ENCODE data around the gene AUTS2. TPM values are rescaled to one million over a fixed set of nuclear protein-coding genes. Genes with fewer than 3 reads are reported as not detected.

The AUTS2 gene
- total RNA-seq, 1 experiment from 2014 or later = 50.0 TPM

DNA sequence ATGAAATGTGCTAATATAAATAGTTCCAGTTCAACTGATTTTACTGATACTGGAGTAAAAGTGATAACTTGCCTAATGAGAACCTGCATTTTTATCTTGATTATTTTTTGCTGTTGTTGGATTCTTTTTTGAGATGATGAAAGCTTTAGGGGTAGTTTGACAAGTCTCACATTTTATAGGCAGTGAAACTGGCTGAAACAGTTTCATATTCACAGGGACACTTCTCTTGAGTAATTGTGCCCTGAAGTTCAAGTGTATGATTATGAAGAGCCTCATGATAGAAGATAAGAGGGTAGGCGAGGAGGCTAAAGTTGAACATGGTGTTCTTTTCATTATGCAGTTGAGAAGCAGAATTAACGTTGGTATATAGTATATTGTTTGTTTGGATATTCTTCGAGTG is 5.1 kb downstream of the AUTS2 start:
- no peak overlapping the region for H3K27ac Mint-ChIP-seq
- CTCF ChIA-PET = no interaction called here
- peaks cover 8% of the 10 kb centered on the region; the same call in 1 of the 2 replicates for H3K27me3 Mint-ChIP-seq (ENCODE audit: low read depth)
- ATAC-seq = no peak
- DNase-seq (ENCODE audit: low spot score) = no peak
- TF ChIP-seq NR2C2 (CRISPR knock-in tag; IDR thresholded peaks at IDR 0.05) (no peak), RELA (CRISPR knock-in tag; IDR thresholded peaks at IDR 0.05; ENCODE audit: borderline replicate concordance) (no peak), GRHL2 (CRISPR knock-in tag; IDR thresholded peaks at IDR 0.05; ENCODE audit: insufficient replicate concordance, severe bottlenecking) (no peak), ZNF423 (CRISPR knock-in tag; IDR thresholded peaks at IDR 0.05) (no peak), EMX1 (CRISPR knock-in tag; IDR thresholded peaks at IDR 0.05) (no peak), RORB (CRISPR knock-in tag; IDR thresholded peaks at IDR 0.05) (no peak), ZNF317 (CRISPR knock-in tag; IDR thresholded peaks at IDR 0.05; ENCODE audit: borderline replicate concordance, low read depth) (no peak), ZNF425 (CRISPR knock-in tag; conservative IDR thresholded peaks at IDR 0.05) (no peak), ZNF219 (CRISPR knock-in tag; IDR thresholded peaks at IDR 0.05; ENCODE audit: borderline replicate concordance) (no peak), ZNF121 (CRISPR knock-in tag; IDR thresholded peaks at IDR 0.05) (no peak)
- TF ChIP-seq, protein P1, sequence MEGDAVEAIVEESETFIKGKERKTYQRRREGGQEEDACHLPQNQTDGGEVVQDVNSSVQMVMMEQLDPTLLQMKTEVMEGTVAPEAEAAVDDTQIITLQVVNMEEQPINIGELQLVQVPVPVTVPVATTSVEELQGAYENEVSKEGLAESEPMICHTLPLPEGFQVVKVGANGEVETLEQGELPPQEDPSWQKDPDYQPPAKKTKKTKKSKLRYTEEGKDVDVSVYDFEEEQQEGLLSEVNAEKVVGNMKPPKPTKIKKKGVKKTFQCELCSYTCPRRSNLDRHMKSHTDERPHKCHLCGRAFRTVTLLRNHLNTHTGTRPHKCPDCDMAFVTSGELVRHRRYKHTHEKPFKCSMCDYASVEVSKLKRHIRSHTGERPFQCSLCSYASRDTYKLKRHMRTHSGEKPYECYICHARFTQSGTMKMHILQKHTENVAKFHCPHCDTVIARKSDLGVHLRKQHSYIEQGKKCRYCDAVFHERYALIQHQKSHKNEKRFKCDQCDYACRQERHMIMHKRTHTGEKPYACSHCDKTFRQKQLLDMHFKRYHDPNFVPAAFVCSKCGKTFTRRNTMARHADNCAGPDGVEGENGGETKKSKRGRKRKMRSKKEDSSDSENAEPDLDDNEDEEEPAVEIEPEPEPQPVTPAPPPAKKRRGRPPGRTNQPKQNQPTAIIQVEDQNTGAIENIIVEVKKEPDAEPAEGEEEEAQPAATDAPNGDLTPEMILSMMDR (IDR thresholded peaks at IDR 0.05) = no peak
- TF ChIP-seq, protein P2, sequence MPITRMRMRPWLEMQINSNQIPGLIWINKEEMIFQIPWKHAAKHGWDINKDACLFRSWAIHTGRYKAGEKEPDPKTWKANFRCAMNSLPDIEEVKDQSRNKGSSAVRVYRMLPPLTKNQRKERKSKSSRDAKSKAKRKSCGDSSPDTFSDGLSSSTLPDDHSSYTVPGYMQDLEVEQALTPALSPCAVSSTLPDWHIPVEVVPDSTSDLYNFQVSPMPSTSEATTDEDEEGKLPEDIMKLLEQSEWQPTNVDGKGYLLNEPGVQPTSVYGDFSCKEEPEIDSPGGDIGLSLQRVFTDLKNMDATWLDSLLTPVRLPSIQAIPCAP (CRISPR knock-in tag; IDR thresholded peaks at IDR 0.05) = no peak
- no peak overlapping the region for H3K4me3 Mint-ChIP-seq
- POLR2A ChIA-PET = no interaction called here
- no peaks in the 10 kb centered on the region for H3K9me3 Mint-ChIP-seq
- H3K4me1 Mint-ChIP-seq = peaks cover 3% of the 10 kb centered on the region
- H3K36me3 Mint-ChIP-seq = no peaks in the 10 kb centered on the region

DNA sequence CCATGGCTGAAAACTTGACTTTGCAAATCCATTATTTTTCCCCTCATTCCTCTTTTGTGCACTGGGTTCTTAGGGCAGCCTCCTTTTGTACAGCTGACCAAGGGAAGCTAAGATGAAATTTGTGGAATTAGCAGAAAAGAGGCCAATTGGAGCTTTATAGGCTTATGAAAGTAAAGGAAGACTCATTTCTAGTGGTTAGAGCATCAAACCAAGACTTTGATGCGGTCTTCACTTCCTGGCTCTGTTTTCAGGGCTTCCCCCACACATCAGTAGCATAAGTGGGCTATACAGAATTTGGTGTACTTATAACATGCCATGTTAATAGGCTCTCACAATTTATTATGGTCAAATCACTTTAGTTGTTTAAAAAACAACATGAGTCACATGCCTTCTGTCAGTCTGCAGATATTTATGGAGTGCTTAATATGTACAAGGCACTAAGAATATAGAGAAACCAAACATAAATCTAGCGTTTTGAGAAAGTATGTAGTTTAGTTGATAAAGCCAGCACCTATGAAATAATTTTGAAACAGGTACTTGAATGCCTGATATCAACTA is 5.7 kb downstream of the AUTS2 start:
- peaks cover 5% of the 10 kb centered on the region; the same call in 1 of the 2 replicates for H3K27me3 Mint-ChIP-seq (ENCODE audit: low read depth)
- TF ChIP-seq TP53 (CRISPR knock-in tag; IDR thresholded peaks at IDR 0.05) (no peak), NFE2L1 (CRISPR knock-in tag; IDR thresholded peaks at IDR 0.05) (no peak), ZNF396 (CRISPR knock-in tag; IDR thresholded peaks at IDR 0.05; ENCODE audit: borderline replicate concordance) (no peak), ZNF671 (CRISPR knock-in tag; IDR thresholded peaks at IDR 0.05) (no peak), ZBTB21 (CRISPR knock-in tag; IDR thresholded peaks at IDR 0.05; ENCODE audit: borderline replicate concordance) (no peak), ZNF219 (CRISPR knock-in tag; IDR thresholded peaks at IDR 0.05; ENCODE audit: borderline replicate concordance) (no peak), ZNF263 (CRISPR knock-in tag; IDR thresholded peaks at IDR 0.05; ENCODE audit: low read depth) (no peak), ATF6 (CRISPR knock-in tag; IDR thresholded peaks at IDR 0.05) (no peak), ERG (CRISPR knock-in tag; IDR thresholded peaks at IDR 0.05) (no peak)
- TF ChIP-seq, protein P2 (CRISPR knock-in tag; IDR thresholded peaks at IDR 0.05) = no peak
- CTCF ChIA-PET = no interaction called here

More for the DNA sequence above, 5.7 kb downstream of the AUTS2 start:
- H3K27ac Mint-ChIP-seq = no peak overlapping the region
- peaks cover 10% of the 10 kb centered on the region for H3K4me1 Mint-ChIP-seq
- no peak for ATAC-seq
- no peaks in the 10 kb centered on the region for H3K36me3 Mint-ChIP-seq
- DNase-seq (ENCODE audit: low spot score) = no peak
- POLR2A ChIA-PET = no interaction called here
- H3K4me3 Mint-ChIP-seq = no peak overlapping the region
- H3K9me3 Mint-ChIP-seq = no peaks in the 10 kb centered on the region
